KG1 (cell line): ENCODE data around the gene NME3.
"Not testable (repeated sequence)": the region's sequence is repeated elsewhere in the genome, so short reads cannot be mapped to it uniquely, and the experiment has no call there.

Source experiments
- DNase-seq: peaks from one replicate; lab custom pipeline; 2025; lab: John Stamatoyannopoulos, UW

NME3 gene

DNA sequence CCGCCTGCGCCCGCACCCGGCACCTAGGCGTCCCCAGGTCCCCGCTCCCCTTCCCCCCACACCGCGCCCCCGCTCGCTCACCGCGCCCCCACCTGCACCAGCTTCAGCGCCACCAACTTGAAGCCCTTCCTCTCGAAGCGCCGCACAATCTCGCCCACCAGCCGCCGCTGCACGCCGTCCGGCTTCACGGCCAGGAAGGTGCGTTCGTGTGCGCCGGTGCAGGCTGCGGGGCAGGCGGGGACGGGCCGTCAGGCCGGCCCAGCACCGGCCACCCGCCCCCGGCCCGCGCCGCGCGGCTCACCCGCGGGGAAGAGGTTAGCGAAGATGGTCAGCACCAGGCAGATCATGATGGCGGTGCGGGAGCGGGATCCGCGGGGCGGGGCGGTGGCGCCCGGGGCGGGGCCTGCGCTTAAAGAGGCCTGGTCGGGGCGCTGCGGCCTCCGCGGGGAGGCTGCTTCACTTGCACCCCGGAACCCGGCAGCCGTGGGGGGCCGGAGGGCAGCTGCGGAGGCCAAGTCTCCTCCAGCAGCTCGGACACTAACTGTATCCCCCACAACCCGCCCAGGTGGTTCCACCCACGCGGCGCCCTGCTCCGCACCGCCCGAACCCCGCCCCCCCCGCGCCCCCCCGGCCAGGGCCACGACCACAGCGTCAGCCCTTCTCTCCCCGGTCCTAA lies at the start of gene NME3:
NME3 (minus strand) TSS at position 356 of the 676 bp plus-strand sequence; CDS start at position 347, 9 bp downstream.
- peak; percentile 36 for DNase-seq

DNA sequence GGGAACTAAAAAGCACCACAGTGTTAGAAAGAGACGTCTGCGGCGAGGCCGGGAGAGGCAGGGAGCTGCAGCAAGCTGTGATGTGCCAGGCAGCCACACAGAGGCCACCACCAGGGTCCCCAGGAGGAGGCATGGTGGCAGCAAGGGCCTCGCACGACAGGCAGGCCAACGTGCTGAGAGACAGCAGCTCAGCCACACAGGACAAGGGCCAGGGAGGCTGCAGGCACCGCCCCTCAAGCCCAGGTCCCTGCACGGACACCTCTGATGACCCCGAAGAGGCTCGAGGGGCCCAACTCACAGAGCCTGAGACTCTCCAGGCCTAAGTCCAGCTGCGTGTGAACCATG lies 49.6 kb upstream of the NME3 start:
- DNase-seq = no peak

DNA sequence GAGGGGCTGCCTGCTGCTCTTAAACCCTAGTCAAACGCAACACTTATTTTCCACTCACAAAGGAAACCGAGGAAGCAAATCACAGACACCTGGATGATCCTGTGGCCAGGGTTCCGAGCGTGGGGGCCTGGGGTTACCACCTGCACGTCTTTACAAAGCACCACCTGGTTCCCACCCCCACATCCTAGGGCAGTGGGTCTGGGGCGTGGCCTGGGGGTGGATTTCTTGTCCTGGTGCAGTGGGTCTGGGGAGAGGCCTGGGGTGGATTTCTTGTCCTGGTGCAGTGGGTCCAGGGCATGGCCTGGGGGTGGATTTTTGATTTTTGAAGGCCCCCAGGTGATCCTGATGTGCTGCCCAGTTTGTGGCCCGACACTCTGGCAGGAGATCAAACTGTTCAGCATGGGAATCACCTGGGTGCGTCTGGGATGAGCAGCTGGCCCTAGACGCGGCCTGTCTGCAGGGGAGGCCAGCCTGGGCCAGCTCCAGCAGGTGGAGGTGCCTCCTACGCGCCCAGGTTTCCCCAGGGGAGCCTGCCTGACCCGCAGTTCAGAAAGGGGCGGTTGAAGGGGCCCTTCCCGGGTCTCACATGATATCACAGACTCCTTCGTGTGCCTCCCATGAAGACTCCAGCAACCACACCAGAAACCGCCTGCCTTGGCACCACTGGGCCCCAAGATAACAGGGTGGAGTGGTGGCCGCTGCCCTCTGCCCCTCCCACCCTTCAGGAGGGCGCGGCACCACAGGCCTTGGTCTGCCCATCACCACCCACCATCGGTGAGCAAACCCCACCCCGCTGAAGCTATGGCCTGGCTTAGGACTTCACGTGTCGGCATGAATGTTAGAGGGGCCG lies 49.0 kb upstream of the NME3 start:
- no peak for DNase-seq

DNA sequence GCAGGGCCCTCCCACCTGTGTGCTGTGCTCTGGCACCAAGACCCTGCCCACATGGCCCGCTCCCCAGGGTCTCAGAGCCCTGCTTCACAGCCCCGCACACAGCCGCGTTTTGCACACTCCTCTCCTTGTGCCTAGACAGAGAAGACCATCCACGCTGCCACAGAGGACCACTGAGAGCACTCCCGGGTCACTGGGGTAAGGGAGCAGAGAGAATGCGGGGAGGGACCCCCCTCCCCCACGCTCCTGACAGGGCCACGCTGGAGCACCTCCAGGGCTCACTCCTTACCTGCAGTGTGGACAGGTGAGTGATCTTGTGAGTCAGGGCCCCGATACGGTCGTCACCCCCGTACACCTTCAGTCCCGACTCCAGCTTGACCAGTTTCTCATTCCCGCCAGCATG lies 48.3 kb upstream of the NME3 start:
- DNase-seq = no peak

DNA sequence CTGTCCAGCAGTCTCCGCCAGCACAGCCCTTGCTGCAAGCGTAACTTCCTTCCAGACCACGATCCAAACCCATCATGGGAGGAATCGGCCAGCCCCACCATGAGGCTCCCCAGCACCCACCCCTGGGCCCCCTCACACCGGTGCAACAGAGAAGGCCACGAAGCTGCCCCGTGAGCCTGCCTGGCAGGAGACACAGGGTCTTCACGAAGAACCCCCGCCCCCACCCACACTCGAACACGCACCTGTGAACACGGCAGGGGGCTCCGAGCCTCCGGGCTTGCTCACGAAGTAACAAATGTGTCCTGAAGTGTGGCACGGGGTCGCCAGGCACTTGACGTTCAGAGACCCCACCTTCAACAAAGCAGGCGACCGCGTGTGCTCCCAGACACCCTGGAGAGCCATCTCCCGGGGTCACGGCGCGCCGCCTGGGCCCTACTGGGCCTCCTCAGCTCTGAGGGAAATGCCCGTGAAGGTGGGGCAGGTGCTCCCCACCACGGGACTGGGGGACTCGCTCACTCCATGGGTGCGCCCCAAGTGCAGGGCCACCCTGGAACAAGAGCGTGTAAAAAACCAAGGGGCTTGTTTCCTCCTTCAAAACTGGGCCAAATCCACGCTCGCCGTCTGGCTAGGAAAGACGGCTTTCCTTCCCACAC lies 47.7 kb upstream of the NME3 start:
- DNase-seq = no peak

DNA sequence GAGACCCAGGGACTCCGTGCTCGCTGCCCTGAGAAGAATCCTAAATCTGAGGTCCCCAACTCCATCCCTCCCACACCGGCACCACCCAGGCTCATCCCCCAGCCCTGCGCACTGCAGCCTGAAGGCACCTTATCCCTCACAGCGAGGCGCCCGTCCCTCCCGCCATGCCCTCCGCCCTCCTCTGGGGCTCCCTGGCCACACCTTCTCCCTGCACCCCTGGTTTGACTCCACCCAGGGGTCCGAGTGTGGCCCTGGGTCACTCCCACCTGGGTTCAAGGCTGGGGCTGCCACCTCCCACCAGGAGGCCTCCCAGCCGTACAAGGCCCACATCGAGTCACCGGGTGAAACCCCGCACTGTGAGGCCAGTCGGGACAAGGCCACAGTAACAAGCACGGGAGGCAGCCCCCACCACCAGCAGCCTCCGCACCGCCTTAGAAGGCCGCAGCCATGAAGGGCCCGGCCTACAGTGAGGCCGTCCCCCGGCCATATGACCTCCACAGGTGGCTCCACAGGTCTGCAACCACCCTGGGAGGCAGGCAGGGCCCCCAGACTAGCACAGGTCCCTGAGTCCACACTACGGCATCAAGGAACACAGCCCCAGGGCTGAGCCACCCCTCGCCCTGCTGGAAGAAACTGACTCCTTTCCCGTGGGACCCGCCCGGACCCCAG lies 47.0 kb upstream of the NME3 start:
- no peak for DNase-seq

DNA sequence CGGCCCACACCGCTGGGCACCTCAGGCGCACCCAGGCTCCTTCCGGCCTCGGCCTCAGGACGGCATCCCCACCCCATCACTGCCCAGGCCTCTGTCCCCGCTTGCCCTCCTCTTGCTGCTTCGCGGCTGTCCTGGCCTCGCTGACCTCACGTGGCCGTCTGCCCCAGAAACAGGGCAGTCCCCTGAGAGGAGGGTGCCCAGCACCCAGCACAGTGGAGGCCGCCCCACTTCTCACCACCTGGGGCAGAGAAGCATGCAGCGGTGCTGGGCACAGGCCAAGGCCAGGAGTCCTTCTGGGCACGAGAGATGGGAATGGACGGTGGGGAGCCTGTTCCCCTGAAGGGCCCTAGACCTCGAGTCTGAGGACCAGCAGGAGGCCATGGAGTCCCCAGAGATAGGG lies 46.4 kb upstream of the NME3 start:
- DNase-seq = no peak

DNA sequence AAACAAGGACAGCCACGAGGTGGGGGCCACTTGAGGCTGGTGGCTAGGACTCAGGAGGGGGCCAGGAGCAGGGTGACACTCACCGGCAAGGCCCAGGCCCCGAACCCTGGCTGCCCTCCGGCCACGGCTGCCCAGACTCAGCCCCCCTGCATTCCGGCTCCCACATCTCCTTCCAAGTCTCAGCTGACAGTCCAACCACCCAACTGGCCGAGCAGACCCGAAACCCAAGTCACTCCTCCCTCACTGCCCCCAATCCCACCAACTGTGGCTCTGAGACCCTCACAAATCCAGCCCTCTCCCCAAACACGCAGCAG lies 45.9 kb upstream of the NME3 start:
- no peak for DNase-seq

DNA sequence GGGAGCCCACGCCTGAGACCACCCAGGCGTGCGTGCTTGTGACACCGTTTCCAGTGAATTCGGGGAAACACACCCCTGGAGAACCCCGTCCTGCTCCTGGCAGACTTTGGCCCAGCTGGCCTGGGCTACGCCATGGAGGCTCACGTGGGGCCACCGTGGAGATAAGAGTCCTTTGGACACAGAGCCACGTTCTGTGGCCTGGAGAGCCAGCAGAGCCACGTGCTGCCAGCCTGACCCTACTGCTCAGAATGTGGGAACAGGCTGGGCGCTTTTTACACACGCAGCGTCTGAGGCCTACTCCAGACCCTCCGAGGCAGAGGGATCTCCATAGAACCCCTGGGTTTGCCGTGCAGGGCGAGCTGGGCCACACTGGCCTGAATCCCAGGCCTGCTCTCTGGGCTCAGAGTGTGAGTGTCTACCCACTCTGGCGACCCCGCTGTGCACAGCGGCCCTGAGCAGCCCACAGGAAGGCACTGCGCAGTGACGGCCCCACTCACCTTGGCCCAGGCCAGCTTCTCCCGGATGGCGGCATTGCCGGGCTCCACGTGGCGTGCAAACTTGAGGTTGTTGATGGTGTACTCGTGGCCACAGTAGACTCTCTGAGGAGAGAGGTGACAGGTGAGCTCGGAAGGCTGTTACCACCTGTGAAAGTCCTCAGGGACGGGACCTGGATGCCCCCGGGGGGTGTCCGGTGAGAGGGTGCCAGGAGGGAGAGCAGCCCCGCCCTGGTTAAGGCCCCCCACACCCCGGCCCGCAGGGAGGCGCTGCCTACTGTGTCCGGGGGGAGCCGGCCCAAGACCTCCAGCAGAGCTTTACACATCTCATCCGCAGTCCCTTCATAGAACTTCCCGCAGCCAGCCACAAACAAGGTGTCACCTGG lies 45.3 kb upstream of the NME3 start:
- DNase-seq = no peak

DNA sequence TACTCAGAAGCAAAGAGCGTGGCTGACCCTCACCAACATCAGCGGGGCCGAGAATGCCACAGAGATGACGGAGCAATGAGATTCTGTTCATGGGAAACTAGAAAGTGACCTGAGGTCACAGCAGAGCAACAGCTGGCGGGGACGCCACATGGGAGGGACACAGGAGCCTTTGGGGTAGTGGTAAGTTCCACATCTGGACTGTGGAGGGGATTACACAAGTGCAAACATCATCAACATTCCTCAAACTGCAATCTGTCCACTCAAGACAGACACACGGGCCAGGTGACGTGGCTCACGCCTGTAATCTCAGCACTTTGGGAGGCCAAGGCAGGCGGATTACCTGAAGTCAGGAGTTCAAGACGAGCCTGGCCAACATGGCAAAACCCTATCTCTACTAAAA lies 44.1 kb upstream of the NME3 start:
- no peak for DNase-seq

DNA sequence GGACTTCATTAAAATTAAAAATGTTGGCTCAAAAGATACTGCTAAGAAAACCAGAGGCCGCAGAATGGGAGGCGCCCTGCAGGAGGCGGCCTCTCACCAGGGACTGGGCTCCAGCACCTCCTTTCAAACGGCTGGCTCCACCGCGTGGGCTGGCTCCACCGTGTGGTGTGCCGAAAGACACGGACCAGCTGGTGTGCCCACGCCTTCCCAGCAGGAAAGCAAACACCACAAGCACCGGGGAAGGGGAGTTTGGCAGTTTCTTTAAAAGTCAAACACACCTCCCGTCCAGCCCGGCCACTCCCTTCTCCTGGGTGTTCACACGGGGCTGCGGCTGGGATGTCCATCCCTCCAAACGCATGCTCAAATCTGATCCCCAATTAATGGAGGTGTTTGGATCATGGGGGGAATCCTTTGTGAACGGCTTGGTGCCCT lies 41.4 kb upstream of the NME3 start:
- no peak for DNase-seq

DNA sequence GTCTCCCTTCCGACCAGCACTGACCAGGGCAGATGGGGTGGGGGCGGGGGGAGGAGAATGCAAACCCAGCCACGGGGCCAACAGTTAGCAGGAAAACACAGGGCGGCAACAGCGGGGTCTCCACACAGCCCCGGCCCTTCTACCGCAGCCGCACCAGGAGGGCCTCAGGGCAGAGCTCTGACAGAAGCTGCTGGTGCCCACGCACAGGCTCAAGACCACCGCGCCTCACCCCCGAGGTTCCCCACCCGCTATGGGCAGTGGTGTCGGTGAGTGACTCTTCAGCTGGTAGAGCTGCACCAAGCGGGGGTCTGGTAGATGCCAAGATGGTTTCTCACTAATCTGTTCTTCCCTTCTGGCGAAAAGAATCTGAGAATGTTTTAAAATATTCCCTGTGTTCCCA lies 39.2 kb upstream of the NME3 start:
- no peak for DNase-seq

DNA sequence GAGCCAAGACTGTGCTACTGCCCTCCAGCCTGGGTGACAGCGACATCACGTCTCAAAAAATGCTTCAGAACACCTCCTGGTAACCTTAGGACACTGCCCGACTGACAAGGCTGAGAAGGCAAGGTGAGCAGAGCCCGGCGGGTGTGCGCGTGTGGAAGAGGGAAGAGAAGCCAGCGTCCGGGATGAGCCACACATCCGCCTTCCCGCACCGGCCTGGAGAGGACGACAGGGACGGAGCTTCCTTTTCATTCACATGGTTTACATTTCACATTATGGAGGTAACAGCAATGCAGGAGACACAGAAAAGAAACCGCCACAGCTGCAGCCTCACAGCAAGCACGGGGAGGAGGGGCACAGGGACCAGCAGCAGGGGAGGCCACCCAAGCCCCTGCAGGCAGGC lies 38.8 kb upstream of the NME3 start:
- no peak for DNase-seq

DNA sequence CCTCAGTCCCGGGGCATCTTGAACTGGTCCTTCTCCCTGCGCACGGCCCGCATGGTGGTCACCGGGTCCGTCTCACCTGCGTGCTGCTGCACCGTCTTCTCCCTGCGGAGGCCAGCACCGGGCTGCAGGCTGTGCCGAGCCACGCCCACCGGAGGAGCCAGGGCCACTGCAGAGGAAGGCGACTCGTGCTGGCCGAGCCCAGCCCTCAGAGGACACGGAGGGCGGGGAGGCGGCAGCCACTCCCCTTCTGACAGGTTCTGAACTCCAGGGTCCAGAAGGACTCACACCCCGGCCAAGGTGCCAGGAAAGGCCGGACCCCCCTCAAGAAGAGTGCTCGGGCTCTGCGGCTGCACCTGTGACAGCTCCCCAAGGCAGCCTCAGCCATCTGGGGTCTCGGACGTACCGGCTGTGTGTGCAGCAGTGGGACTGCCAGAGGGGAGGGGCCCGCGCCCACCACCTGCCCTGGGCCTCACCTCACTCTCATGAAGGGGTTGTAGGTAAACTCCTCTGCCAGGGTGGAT lies 38.0 kb upstream of the NME3 start:
- no peak for DNase-seq

DNA sequence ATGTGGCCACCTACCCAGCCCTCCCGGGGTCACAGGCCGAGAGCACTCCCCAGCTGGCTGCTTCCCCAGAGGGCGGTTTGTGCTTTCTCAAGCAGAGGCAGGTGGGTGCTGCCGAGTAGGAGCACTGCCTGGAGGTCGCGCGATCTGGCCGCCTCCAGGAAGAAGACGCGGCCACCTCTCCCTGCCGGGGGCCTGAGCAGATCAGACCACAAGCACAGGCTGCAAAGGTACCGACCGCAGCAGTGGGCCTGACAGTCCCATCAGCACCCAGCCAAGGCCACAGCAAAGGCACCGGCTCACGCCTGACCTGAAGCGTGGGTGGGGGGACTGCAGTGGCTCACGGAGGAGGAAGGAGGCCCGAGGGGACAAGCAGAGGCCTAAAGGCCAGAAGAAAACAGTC lies 37.3 kb upstream of the NME3 start:
- DNase-seq = no peak

DNA sequence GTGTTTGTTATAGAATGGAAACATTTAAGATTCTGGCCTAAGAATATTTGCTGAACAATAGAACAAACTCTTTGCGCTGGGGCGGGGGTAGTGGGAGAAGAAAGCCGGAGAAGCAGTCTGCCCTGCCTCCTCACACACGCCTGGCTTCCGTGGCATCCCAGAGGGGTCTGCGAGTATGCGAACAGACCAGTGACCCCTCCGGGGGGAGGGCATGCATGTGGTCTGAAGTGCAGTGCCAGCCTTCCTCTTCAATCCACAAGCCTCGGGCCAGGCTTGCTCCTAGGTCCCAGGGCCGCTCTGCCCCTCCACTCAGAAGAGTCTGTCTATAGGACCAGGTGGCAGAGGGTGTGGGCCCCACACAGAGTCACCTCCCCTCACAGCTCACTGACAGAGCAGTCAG lies 36.3 kb upstream of the NME3 start:
- no peak for DNase-seq

DNA sequence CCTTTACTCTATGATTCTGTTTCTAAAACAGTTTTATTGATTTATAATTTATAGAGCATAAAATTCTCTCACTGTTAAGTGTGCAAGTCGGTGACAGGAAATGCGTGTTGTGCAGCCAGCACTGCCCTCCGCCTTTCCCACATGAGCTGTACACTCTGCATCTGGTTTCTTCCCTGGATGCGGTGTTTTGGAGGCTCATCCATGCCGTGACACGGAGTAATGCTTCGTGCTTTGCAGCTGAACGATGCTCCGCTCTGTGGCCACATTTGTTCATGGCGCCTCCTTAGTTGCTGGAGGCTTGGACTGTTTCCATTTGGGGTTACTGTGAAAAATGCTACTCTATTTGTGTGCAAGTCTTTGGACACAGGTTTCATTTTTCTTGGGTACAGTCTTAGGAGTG lies 29.4 kb upstream of the NME3 start:
- DNase-seq = no peak

DNA sequence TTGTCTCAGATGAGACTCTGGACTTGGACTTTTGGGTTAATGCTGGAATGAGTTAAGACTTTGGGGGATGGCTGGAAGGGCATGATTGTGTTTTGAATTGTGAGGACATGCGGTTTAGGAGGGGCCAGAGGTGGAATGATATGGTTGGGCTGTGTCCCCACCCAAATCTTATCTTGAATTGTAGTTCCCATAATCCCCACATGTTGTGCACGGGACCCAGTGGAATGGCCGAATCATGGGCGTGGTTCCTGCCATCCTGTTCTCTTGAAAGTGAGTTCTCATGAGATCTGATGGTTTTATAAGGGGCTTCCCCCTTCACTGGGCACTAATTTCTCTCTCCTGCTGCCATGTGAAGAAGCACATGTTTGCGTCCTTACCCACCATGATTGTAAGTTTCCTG lies 27.9 kb upstream of the NME3 start:
- DNase-seq = not testable (repeated sequence)

DNA sequence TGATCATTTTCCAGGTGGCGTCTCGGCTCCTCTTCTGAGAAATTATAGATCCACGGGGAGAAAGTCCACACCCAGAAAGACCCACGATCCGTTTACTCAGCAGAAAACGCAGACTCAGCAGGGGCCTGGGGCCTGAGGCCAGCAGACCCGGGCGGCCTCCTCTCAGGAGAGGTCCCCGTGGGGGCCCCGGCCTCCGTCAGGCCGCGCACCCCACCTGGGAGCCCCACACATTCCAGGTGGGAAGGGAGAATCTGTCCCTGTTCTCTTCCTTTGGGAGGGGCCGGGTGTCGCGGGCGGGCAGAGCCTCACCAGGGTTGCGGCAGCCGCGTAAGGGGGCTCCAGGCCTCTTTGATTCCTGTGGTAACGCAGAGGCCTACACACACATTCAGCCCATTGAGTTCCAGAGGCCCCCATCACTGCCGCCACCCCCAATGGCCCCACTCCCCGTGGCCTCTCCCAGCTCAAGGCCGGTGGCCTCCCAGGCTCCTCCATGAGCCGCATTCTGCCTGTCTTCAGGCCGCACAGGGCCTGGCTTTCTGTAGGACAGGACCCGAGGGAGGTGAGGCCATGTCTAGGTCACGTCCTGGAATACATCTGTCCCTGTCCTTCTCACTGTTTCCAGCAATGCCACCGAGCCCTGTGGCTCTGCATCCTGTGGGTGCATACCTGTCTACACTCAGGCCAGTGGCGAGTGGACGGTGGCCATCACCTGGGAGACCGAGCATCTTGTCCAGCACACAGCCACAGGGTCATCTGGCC lies 23.7 kb upstream of the NME3 start:
- no peak for DNase-seq

DNA sequence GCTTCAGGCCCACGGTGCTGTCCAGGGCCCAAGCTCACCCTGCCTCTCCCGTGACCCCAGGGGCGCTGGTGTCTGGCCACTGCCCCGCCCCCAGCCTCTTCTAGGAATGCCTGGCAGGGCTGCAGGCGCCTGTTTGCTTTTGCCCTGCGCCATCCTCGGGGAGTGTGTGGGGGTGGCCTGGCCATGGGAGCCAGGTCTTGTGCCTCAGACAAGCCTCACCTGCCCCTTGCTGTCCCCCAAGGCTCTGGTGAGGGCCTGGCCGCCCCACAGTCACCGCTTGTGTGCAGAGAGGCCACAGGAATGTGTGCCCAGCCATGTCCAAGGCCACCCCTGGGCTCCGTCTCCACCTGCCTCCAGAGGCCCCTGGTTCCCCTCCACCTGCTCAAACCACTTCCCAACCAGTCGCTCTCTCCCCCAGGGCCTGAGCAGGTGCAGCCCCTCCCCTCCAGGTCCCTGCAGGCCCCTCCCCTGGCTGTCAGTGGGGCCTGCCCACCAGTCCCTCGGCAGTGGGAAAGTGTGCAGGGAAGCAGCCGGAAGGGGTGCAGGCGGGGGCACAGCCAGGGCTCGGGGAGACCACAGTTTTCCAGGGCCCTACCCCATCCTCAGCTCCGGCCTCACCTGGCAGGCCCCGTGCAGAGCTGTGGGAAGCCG lies 23.0 kb upstream of the NME3 start:
- DNase-seq = no peak
